ENCODE measurements around the gene CSHL1. TPM values are rescaled to one million over a fixed set of nuclear protein-coding genes. Genes with fewer than 3 reads are reported as not detected.

CSHL1 gene
- polyA plus RNA-seq, 3 donors from 2014 or later, result not detected

- no peak for DNase-seq
- Mint-ChIP-seq H3K9me3 (no peaks in the 10 kb centered on the region), H3K27me3 (ENCODE audit: low read depth in 3 of 3) (peaks cover 2 to 5% (median 3%) of the 10 kb centered on the region in 3 donors), H3K36me3 (peaks cover 0 to 4% (median 0%) of the 10 kb centered on the region in 3 donors), H3K27ac (peak overlapping the region in 1 of 6 donors; percentile 46), H3K4me1 (peaks cover 28 to 30% of the 10 kb centered on the region in 2 donors), H3K4me3 (no peak overlapping the region)
Measured at GRCh38 chr17:63934183-63935112, 23.4 kb upstream of the CSHL1 start.

GRCh38 chr17:63933598-63933997 is 22.5 kb upstream of the CSHL1 start:
- H3K27ac Mint-ChIP-seq, result peak overlapping the region in 2 of 6 donors; percentile 46 to 80
- H3K27me3 Mint-ChIP-seq (ENCODE audit: low read depth in 3 of 3), result peaks cover 2 to 5% (median 3%) of the 10 kb centered on the region in 3 donors
- no peak for DNase-seq
- peaks cover 24 to 29% of the 10 kb centered on the region in 2 donors for H3K4me1 Mint-ChIP-seq
- no peaks in the 10 kb centered on the region for H3K9me3 Mint-ChIP-seq
- peak overlapping the region in 1 of 5 donors; percentile 93 for H3K4me3 Mint-ChIP-seq
- H3K36me3 Mint-ChIP-seq, result peaks cover 0 to 4% (median 0%) of the 10 kb centered on the region in 3 donors

GRCh38 chr17:63932721-63933120 is 21.7 kb upstream of the CSHL1 start:
- Mint-ChIP-seq H3K9me3 (no peaks in the 10 kb centered on the region), H3K36me3 (peaks cover 0 to 4% (median 0%) of the 10 kb centered on the region in 3 donors), H3K27ac (peak overlapping the region; percentile 66 to 95 (median 90)), H3K4me1 (peaks cover 24 to 29% of the 10 kb centered on the region in 2 donors), H3K4me3 (peak overlapping the region; percentile 38 to 93 (median 69)), H3K27me3 (ENCODE audit: low read depth in 3 of 3) (peaks cover 2 to 5% (median 3%) of the 10 kb centered on the region in 3 donors)
- DNase-seq, result no peak

GRCh38 chr17:63931981-63932561 is 21.0 kb upstream of the CSHL1 start, which contains the start of gene CD79B:
TSS of gene CD79B (minus strand) at chr17:63932331. CDS start at chr17:63932261, 70 bp downstream.
- Mint-ChIP-seq H3K36me3 (peaks cover 0 to 4% (median 0%) of the 10 kb centered on the region in 3 donors), H3K27ac (peak within 1 kb of the TSS; percentile 88 to 95 (median 92)), H3K9me3 (no peaks in the 10 kb centered on the region), H3K27me3 (ENCODE audit: low read depth in 3 of 3) (peaks cover 0 to 5% (median 3%) of the 10 kb centered on the region in 3 donors), H3K4me1 (peaks cover 24 to 29% of the 10 kb centered on the region in 2 donors), H3K4me3 (peak within 1 kb of the TSS; percentile 86 to 94 (median 92))
- peak; percentile 48 to 56 (median 52) for DNase-seq

- peaks cover 24 to 29% of the 10 kb centered on the region in 2 donors for H3K4me1 Mint-ChIP-seq
- H3K9me3 Mint-ChIP-seq, result no peaks in the 10 kb centered on the region
- peak overlapping the region; percentile 82 to 95 (median 92) for H3K27ac Mint-ChIP-seq
- H3K36me3 Mint-ChIP-seq, result peaks cover 0 to 2% (median 0%) of the 10 kb centered on the region in 3 donors
- peak; percentile 52 to 65 (median 55) for DNase-seq
- peaks cover 0 to 4% (median under 1%) of the 10 kb centered on the region in 3 donors for H3K27me3 Mint-ChIP-seq (ENCODE audit: low read depth in 3 of 3)
- peak overlapping the region; percentile 86 to 94 (median 92) for H3K4me3 Mint-ChIP-seq
Measured at GRCh38 chr17:63930951-63931575, 20.0 kb upstream of the CSHL1 start.

GRCh38 chr17:63929860-63930766 is 19.1 kb upstream of the CSHL1 start:
- no peak for DNase-seq
- peaks cover 24 to 29% of the 10 kb centered on the region in 2 donors for H3K4me1 Mint-ChIP-seq
- peak overlapping the region in 5 of 6 donors; percentile 17 to 95 (median 83) for H3K27ac Mint-ChIP-seq
- H3K27me3 Mint-ChIP-seq (ENCODE audit: low read depth in 3 of 3), result peaks cover 0 to 1% (median 0%) of the 10 kb centered on the region in 3 donors
- no peaks in the 10 kb centered on the region for H3K9me3 Mint-ChIP-seq
- H3K4me3 Mint-ChIP-seq, result peak overlapping the region in 3 of 5 donors; percentile 5 to 90 (median 86)
- no peaks in the 10 kb centered on the region for H3K36me3 Mint-ChIP-seq

GRCh38 chr17:63928966-63929695 is 18.1 kb upstream of the CSHL1 start:
- no peaks in the 10 kb centered on the region for H3K36me3 Mint-ChIP-seq
- no peaks in the 10 kb centered on the region for H3K9me3 Mint-ChIP-seq
- H3K4me1 Mint-ChIP-seq, result peaks cover 24 to 29% of the 10 kb centered on the region in 2 donors
- H3K27me3 Mint-ChIP-seq (ENCODE audit: low read depth in 3 of 3), result peaks cover 0 to 3% (median 0%) of the 10 kb centered on the region in 3 donors
- peak overlapping the region in 1 of 6 donors; percentile 61 for H3K27ac Mint-ChIP-seq
- DNase-seq, result no peak
- peak overlapping the region in 1 of 5 donors; percentile 30 for H3K4me3 Mint-ChIP-seq

GRCh38 chr17:63928172-63928666 is 17.2 kb upstream of the CSHL1 start:
- Mint-ChIP-seq H3K4me1 (peaks cover 24 to 26% of the 10 kb centered on the region in 2 donors), H3K4me3 (no peak overlapping the region), H3K27ac (no peak overlapping the region), H3K27me3 (ENCODE audit: low read depth in 3 of 3) (peaks cover 0 to 3% (median 0%) of the 10 kb centered on the region in 3 donors), H3K9me3 (no peaks in the 10 kb centered on the region), H3K36me3 (no peaks in the 10 kb centered on the region)
- DNase-seq, result no peak

GRCh38 chr17:63927464-63928171 is 16.6 kb upstream of the CSHL1 start:
- Mint-ChIP-seq H3K4me3 (no peak overlapping the region), H3K36me3 (no peaks in the 10 kb centered on the region), H3K27me3 (ENCODE audit: low read depth in 3 of 3) (peaks cover 0 to 3% (median 0%) of the 10 kb centered on the region in 3 donors)

GRCh38 chr17:63926164-63926563 is 15.1 kb upstream of the CSHL1 start:
- Mint-ChIP-seq H3K27ac (peak overlapping the region in 1 of 6 donors; percentile 79), H3K36me3 (no peaks in the 10 kb centered on the region), H3K4me3 (no peak overlapping the region), H3K4me1 (peaks cover 7 to 9% of the 10 kb centered on the region in 2 donors), H3K9me3 (no peaks in the 10 kb centered on the region), H3K27me3 (ENCODE audit: low read depth in 3 of 3) (peaks cover 0 to 1% (median 0%) of the 10 kb centered on the region in 3 donors)
- no peak for DNase-seq

More at GRCh38 chr17:63927464-63928171, 16.6 kb upstream of the CSHL1 start:
- peak overlapping the region in 1 of 6 donors; percentile 51 for H3K27ac Mint-ChIP-seq
- no peaks in the 10 kb centered on the region for H3K9me3 Mint-ChIP-seq
- peaks cover 20 to 22% of the 10 kb centered on the region in 2 donors for H3K4me1 Mint-ChIP-seq
- DNase-seq, result no peak

- Mint-ChIP-seq H3K36me3 (no peaks in the 10 kb centered on the region), H3K27ac (no peak overlapping the region), H3K9me3 (no peaks in the 10 kb centered on the region), H3K27me3 (ENCODE audit: low read depth in 3 of 3) (peaks cover 0 to 1% (median 0%) of the 10 kb centered on the region in 3 donors), H3K4me3 (no peak overlapping the region), H3K4me1 (peaks cover 1 to 4% of the 10 kb centered on the region in 2 donors)
- no peak for DNase-seq
Measured at GRCh38 chr17:63925615-63926014, 14.6 kb upstream of the CSHL1 start.
